Stomach (tissue), 4 donors: ENCODE results near the gene ERF.

ENCODE experiments used
- CTCF ChIP-seq, 7 experiments: fragments of 450-650 bp in 4 of 7; fragments of 200-600 bp in 3 of 7; sonication (generic) in 3 of 7; IDR thresholded peaks; one replicate each; pipeline ENCODE4 v1.5.1; 2016 to 2019; ENCODE audit warnings: antibody characterized with exemption in 7 of 7, control low read depth in 2 of 7, mild to moderate bottlenecking in 1 of 7
- POLR2A ChIP-seq, 4 donors: fragments of 450-650 bp; IDR thresholded peaks; one replicate each; pipeline ENCODE4 v1.6.1; 2016; ENCODE audit warnings: antibody characterized with exemption in 4 of 4, control low read depth in 2 of 4, mild to moderate bottlenecking in 1 of 4, moderate library complexity in 1 of 4

- TF ChIP-seq CTCF (IDR thresholded peaks at IDR 0.05) (no peak), POLR2A (IDR thresholded peaks at IDR 0.05) (no peak)
Observed at GRCh38 chr19:42284066-42284501, 29.2 kb upstream of the ERF start.
